Skeletal muscle satellite cell (primary cell): ENCODE measurements around the gene PDIA6.

Experiments
- H3K27me3 ChIP-seq: 2 replicates; pipeline ENCODE4 v1.7.0; 2013; ENCODE audit warnings: low read length; ENCODE audit not compliant: control insufficient read depth, insufficient read depth
- H3K36me3 ChIP-seq: 2 replicates; pipeline ENCODE4 v1.7.0; 2013; ENCODE audit warnings: mild to moderate bottlenecking, control low read depth, low read length; ENCODE audit not compliant: insufficient read depth
- H3K4me1 ChIP-seq: 2 replicates; pipeline ENCODE4 v1.7.0; 2013; ENCODE audit warnings: low read length; ENCODE audit not compliant: control insufficient read depth, insufficient read depth
- H3K4me2 ChIP-seq: 2 replicates; pipeline ENCODE4 v1.7.0; 2013; ENCODE audit warnings: mild to moderate bottlenecking, low read length
- H3K4me3 ChIP-seq: 2 replicates; pipeline ENCODE4 v1.7.0; 2013; ENCODE audit warnings: low read length
- H3K9ac ChIP-seq: 2 replicates; pipeline ENCODE4 v1.7.0; 2013; ENCODE audit warnings: mild to moderate bottlenecking, low read depth, low read length, moderate library complexity
- H3K9me3 ChIP-seq: replicated peaks from 2 replicates; pipeline ENCODE4 v1.7.0; 2013; ENCODE audit warnings: mild to moderate bottlenecking, control low read depth, low read length

Gene PDIA6

DNA sequence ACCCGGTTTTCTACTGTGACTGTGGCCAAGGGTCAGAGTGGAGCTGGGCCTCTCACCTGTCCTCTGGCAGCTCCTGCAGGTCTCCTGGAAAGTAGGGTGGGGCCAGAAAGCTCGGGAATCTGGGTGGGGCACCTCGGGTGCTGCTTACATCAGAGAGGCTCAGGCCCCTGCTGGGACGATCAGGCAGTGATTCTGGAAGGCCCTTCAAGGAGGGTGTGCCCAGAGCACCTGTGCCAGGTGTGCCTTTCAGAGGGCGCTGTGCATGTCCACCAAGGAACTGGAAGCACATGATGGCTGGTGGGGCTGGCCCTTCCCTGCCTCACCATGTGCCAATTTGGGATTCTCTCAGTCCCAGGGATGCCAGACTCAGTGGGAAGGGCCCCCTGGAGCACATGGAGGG lies 47.1 kb downstream of the PDIA6 start:
- Histone ChIP-seq H3K9ac (no peak overlapping the region), H3K4me1 (peaks cover 9% of the 10 kb centered on the region), H3K9me3 (no peaks in the 10 kb centered on the region), H3K36me3 (no peaks in the 10 kb centered on the region), H3K27me3 (peaks cover 35% of the 10 kb centered on the region), H3K4me2 (no peak overlapping the region), H3K4me3 (no peak overlapping the region)

DNA sequence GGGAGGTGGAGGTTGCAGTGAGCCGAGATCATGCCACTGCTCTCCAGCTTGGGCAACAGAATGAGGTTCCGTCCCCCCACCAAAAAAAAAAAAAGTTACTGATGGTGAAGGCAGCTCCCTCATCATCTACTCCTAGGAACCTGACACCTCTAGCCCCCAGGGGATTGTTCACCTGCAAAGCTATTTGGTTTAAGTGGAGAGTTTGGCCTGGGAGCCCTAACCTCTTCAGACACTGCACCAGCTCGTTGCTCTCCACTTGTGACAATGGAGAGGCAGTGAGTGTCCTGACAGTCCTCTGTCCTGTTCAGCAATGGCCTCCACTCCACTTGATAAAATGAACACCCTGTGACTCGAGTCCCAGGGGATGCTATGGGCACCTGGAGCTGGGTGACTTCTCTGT lies 47.7 kb downstream of the PDIA6 start:
- Histone ChIP-seq H3K4me1 (peaks cover 9% of the 10 kb centered on the region), H3K9ac (no peak overlapping the region), H3K4me2 (no peak overlapping the region), H3K9me3 (no peaks in the 10 kb centered on the region), H3K27me3 (peaks cover 39% of the 10 kb centered on the region), H3K36me3 (no peaks in the 10 kb centered on the region), H3K4me3 (no peak overlapping the region)

DNA sequence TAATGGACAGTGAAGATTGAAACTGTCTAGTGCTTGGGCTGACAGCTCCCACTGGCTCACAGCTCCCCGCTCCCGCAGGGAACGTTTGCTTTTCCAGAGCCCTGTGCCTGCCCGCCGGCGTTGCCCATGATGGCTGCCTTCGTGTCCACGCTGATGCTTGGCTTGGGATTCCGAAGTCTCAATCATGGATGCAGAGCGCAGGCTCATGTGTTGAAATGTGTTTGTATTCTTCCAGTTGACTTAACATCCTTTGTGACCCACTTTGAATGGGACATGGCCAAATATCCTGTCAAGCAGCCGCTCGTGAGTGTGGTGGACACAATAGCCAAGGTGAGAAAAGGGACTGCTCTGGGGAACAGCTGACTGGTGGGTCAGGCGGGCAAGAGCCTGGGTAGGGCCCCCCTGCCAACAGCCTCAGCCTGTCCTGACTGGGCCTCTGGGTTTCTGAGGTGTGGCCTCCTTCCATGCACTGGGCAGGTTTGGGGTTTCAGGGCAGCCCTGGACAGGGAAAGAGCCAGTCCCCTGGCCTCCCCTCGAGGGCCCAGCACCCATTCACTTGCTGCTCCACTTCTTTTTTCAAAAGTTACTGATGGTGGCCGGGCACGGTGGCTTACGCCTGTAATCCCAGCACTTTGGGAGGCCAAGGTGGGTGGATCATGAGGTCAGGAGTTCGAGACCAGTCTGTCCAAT lies 48.3 kb downstream of the PDIA6 start:
- Histone ChIP-seq H3K9me3 (no peaks in the 10 kb centered on the region), H3K36me3 (no peaks in the 10 kb centered on the region), H3K27me3 (peaks cover 39% of the 10 kb centered on the region), H3K4me2 (no peak overlapping the region), H3K4me1 (peaks cover 9% of the 10 kb centered on the region), H3K9ac (no peak overlapping the region), H3K4me3 (no peak overlapping the region)

DNA sequence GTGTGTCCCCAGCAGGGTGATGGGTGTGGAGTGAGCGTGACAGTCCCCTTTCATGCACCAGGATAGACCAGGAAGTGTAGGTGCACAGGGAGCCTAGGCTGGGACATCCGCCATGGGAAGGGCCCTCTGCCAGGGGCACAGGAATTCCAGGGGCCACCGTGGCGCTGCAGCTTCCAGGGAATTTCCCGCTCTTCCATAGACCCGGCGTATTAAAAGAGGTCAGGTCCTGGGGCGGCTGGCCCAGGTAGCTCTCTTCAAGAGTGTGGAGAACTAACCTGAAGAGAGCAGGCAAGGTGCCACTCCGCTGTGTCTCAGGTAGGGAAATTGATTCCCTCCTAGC lies 49.2 kb downstream of the PDIA6 start:
- Histone ChIP-seq H3K4me2 (no peak overlapping the region), H3K36me3 (no peaks in the 10 kb centered on the region), H3K4me3 (no peak overlapping the region), H3K9me3 (no peaks in the 10 kb centered on the region), H3K4me1 (peaks cover 9% of the 10 kb centered on the region), H3K27me3 (peaks cover 33% of the 10 kb centered on the region), H3K9ac (no peak overlapping the region)

DNA sequence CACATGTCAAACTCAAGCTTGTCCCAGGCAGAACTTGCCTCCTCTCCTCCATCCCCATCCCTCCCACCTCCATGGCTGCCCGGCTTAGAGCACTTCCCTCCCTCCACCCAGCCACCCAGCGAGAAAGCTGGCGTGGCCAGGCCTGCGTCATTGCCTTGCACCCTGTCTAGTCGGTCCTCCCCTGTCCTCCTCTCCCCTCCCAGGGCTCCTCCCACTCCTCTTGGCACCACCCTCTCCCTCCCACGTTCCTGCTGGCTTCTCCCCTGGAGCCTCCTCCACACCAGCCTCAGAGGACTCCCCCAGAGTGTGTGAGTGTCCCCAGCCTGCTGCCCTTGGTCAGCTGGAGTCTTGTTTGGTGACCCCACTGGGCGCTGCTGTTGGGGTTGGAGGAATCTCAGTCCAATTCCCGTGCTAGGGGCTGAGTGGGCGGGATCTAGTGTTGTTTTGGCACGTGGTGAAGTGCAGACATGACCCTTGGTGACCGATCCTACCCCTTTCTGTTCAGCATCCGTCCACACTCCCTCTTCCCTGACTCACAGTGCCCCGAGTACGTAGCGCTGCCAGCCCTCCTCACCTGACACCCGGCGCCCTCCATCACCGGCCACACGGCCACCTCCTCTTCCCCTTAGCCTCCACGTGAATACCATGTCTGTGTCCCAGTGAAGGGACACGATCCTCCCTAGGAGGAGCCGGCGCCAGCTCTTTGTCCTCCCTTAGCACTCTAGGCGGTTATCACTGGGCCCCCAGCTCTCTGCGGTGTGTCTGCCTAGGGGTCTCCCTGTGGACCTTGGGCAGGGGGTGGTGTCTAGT lies 49.7 kb downstream of the PDIA6 start:
- Histone ChIP-seq H3K9ac (no peak overlapping the region), H3K27me3 (peaks cover 29% of the 10 kb centered on the region), H3K36me3 (no peaks in the 10 kb centered on the region), H3K4me1 (peaks cover 3% of the 10 kb centered on the region), H3K4me2 (peak overlapping the region; percentile 31), H3K4me3 (no peak overlapping the region), H3K9me3 (no peaks in the 10 kb centered on the region)

DNA sequence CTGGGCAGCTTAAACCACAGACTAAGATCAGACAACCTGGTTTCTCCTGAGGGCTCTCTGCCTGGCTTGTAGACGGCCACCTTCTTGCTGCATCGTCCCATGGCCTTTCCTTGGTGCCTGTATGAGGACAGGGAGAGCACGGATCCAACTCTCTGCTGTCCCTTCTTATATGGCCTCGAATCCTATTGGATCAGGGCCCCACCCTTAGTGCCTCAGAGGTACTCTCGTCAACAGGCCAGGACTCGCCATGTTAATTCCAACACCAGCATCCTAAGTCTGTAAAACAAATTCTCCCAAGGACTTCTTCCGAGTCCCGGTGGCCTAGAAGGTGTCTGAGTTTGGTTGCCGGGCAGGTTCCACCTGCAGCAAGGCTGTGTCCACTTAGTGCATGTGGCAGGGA lies 51.0 kb downstream of the PDIA6 start:
- Histone ChIP-seq H3K4me2 (no peak overlapping the region), H3K36me3 (no peaks in the 10 kb centered on the region), H3K4me1 (peaks cover 3% of the 10 kb centered on the region), H3K4me3 (no peak overlapping the region), H3K9ac (no peak overlapping the region), H3K27me3 (peaks cover 35% of the 10 kb centered on the region), H3K9me3 (no peaks in the 10 kb centered on the region)

DNA sequence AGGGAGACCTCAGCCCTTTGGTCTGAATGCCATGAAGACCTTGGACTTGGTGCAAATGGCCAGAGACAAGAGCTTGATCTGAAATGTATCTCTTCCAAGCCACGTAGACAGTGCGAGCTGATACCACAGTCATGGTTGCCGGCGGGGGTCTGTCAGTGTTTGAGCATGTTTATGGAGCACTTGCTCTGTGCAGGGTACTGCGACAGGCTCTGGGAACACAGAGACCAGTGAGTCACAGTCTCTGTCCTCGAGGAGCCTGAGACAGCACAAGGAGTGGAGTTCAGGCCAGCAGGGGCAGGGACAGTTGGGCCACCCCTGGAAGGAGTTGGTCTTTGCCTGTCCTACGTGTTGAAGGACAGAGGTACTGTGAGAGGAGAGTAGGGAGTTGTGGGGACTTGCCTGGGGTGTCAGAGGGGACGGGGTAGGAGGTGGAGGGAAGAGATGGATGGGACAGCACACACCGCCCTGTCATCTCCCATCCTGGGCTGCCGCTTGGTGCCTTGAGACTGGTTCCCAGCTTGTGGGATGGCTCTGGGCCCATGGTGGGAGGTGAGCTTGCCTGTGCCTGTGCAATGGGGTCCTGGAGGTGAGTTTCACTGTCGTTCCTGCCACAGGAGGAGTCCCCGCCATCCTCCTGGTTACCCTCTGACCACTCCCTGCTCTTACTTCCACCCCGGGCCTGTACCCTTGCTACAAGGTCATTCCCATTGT lies 51.6 kb downstream of the PDIA6 start:
- H3K9me3 ChIP-seq = no peaks in the 10 kb centered on the region
- no peak overlapping the region for H3K4me2 ChIP-seq
- H3K9ac ChIP-seq = no peak overlapping the region
- H3K27me3 ChIP-seq = peaks cover 35% of the 10 kb centered on the region
- peaks cover 3% of the 10 kb centered on the region for H3K4me1 ChIP-seq
- no peaks in the 10 kb centered on the region for H3K36me3 ChIP-seq
- H3K4me3 ChIP-seq = no peak overlapping the region

DNA sequence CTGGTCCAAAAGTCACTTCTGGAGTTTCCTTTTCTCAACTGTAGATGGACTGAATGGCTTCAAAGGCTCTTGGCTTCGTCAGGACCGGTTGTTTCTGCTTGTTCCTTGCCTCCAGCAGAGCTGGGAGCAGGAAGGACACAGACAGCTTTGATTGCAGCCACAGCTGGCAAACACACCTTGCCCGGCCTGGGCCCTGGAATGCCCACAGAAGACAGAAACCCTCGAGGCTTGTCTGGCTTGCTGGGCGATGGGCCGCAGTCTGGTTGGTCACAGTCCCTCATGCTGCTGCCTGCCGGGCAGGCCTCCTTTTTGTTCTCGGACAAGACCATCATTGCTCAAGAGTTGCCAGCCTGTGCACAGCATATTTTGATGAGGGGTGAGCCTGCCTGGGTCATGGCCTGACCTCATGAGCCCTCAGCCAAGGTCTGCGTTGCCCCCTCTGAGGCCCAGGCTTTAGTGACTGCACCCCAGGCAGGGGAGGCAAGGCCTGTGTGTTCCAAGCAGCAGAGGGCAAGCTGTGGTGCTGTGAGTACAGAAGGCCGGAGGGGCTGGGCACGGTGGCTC lies 53.4 kb downstream of the PDIA6 start:
- Histone ChIP-seq H3K36me3 (no peaks in the 10 kb centered on the region), H3K9ac (no peak overlapping the region), H3K4me1 (peaks cover 3% of the 10 kb centered on the region), H3K27me3 (peaks cover 33% of the 10 kb centered on the region), H3K9me3 (no peaks in the 10 kb centered on the region), H3K4me3 (no peak overlapping the region), H3K4me2 (no peak overlapping the region)

DNA sequence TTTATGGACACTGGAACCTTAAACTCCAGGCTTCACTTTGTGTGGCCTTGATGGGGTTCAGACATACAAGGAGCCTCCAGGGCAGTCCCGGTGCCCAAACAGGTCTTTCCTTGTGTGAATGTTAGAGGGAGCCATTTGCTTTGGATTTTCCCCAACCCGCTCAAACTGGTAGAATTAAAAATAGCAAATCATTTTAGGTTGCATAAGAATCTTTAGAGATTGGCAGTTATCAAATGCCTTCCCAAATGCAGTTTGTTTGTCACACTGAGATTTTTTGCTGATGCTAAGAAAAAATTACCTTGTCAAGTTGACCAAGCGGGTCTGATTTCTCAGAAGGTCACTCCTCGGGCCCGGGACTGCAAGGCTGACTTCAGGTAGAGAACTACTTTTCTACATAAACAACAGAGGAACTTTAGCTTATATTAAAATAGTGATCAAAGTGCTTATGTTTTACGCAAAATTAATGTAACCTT lies 54.7 kb downstream of the PDIA6 start:
- H3K36me3 ChIP-seq = no peaks in the 10 kb centered on the region
- H3K27me3 ChIP-seq = peaks cover 27% of the 10 kb centered on the region
- no peak overlapping the region for H3K4me2 ChIP-seq
- H3K9me3 ChIP-seq = no peaks in the 10 kb centered on the region
- H3K4me3 ChIP-seq = no peak overlapping the region
- H3K4me1 ChIP-seq = peaks cover 3% of the 10 kb centered on the region
- H3K9ac ChIP-seq = no peak overlapping the region

DNA sequence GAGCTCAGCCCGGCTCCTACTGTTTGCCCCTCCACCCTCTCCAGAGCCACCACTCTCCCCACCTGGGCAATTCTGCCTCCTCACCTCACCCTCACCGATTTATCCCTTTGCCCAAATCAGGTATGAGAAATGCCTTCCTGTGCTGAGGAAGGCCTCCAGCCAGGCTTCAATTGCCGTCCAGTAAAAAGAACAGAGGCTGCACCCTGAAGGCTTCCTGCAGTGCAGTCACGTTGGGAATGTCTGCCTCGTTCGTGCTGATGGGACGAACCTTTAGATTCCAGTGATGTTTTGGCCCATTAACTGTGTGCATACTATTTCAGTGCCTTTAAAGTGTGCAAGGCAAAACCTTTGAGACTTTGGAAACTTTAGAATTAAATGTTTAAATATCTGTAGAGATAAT lies 57.0 kb downstream of the PDIA6 start:
- Histone ChIP-seq H3K4me2 (no peak overlapping the region), H3K9ac (no peak overlapping the region), H3K36me3 (no peaks in the 10 kb centered on the region), H3K27me3 (peaks cover 34% of the 10 kb centered on the region), H3K4me1 (no peaks in the 10 kb centered on the region), H3K9me3 (no peaks in the 10 kb centered on the region), H3K4me3 (no peak overlapping the region)

DNA sequence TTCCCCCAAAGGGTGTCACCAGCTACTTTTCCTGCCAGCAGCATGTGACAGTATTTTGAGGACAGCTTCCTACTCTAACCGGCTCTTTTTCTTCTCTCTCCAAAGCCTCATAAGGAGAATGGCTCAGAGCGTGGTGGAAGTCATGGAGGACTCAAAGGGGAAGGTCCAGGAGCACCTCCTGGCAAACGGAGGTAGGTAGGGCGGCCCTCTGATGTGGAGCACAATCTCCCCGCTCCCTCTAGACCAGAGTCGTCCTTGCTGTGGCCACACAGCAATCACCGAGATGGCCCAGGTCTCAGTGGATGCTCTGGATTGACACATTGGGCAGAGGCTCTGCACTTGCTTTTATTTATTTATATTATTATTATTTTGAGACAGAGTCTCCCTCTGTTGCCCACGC lies 58.7 kb downstream of the PDIA6 start:
- Histone ChIP-seq H3K4me2 (no peak overlapping the region), H3K9ac (no peak overlapping the region), H3K27me3 (peaks cover 39% of the 10 kb centered on the region), H3K9me3 (no peaks in the 10 kb centered on the region), H3K4me3 (no peak overlapping the region), H3K4me1 (no peaks in the 10 kb centered on the region), H3K36me3 (no peaks in the 10 kb centered on the region)
